Measurements from ENCODE around the gene NACAD. TPM values are rescaled to one million over a fixed set of nuclear protein-coding genes. Genes with fewer than 3 reads are reported as not detected.

The NACAD gene
- polyA plus RNA-seq, 2 of the 4 experiments (the other 2 are of a cell fraction), result 0.03 to 0.43 TPM

GRCh38 chr7:45053401-45053800 is 35.4 kb downstream of the NACAD start:
- 83% methylated on average over 6 of the region's 6 CpGs for WGBS (ENCODE audit: missing lambda C conversion rate)
- DNase-seq (ENCODE audit: low read depth in 1 of 2, low spot score in 1 of 2) (no peak), ATAC-seq (no peak), FAIRE-seq (no peak)
- ChIA-PET POLR2A (no interaction called here), CTCF (interaction anchor here (1.1 kb wide), 1 partner anchor 17 kb away, joined by 3 read pairs; no protein-coding TSS in a partner anchor)
- no peak overlapping the region for H3K4me2 ChIP-seq
- H3K4me1 ChIP-seq, result no peaks in the 10 kb centered on the region
- TF ChIP-seq FOSL2 (IDR thresholded peaks at IDR 0.05) (no peak), FOSL2 (CRISPR knock-in tag; IDR thresholded peaks at IDR 0.05) (no peak), KDM1A (IDR thresholded peaks at IDR 0.05; ENCODE audit: low read depth) (no peak), POLR2AphosphoS2 (conservative IDR thresholded peaks at IDR 0.05; ENCODE audit: low read length) (no peak)
- TF ChIP-seq, protein P1, sequence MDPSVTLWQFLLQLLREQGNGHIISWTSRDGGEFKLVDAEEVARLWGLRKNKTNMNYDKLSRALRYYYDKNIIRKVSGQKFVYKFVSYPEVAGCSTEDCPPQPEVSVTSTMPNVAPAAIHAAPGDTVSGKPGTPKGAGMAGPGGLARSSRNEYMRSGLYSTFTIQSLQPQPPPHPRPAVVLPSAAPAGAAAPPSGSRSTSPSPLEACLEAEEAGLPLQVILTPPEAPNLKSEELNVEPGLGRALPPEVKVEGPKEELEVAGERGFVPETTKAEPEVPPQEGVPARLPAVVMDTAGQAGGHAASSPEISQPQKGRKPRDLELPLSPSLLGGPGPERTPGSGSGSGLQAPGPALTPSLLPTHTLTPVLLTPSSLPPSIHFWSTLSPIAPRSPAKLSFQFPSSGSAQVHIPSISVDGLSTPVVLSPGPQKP (IDR thresholded peaks at IDR 0.05; ENCODE audit: low read depth, low read length), result no peak
- TF ChIP-seq, protein P2, sequence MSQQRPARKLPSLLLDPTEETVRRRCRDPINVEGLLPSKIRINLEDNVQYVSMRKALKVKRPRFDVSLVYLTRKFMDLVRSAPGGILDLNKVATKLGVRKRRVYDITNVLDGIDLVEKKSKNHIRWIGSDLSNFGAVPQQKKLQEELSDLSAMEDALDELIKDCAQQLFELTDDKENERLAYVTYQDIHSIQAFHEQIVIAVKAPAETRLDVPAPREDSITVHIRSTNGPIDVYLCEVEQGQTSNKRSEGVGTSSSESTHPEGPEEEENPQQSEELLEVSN (IDR thresholded peaks at IDR 0.05; ENCODE audit: borderline replicate concordance, low read depth), result no peak
- TF ChIP-seq, protein P3, sequence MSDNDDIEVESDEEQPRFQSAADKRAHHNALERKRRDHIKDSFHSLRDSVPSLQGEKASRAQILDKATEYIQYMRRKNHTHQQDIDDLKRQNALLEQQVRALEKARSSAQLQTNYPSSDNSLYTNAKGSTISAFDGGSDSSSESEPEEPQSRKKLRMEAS (IDR thresholded peaks at IDR 0.05), result no peak
- no peak overlapping the region for H3K4me3 ChIP-seq
- no peak overlapping the region for H3K27ac ChIP-seq
- H3K9me3 ChIP-seq, result no peaks in the 10 kb centered on the region

DNA sequence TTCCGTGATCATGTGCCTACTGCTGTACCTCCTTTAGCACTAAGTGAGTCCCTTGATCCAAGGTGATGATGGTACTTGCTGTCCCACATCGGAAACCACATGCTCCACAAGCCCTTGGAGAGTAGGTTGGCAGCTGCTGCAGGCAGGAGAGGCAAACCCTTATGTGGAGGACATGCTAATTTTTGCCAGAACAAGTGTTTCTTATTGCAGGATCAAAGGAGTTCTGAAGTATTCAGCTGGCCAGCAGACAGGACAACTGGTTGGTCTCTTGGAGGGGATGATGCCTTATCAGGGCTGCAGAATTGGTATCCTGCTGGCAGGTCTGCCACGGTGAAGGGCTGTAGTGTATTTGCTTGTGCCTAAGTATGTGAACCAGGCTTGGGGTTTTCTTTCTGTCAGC is 36.8 kb downstream of the NACAD start:
- TF ChIP-seq HDAC2 (IDR thresholded peaks at IDR 0.05) (no peak), EHF (CRISPR knock-in tag; IDR thresholded peaks at IDR 0.05) (no peak), JUNB (IDR thresholded peaks at IDR 0.05) (no peak), TFCP2L1 (CRISPR knock-in tag; IDR thresholded peaks at IDR 0.05) (no peak), RARB (CRISPR knock-in tag; IDR thresholded peaks at IDR 0.05) (no peak), SREBF2 (IDR thresholded peaks at IDR 0.05) (no peak), KDM1A (IDR thresholded peaks at IDR 0.05; ENCODE audit: low read depth) (no peak), POLR2A (IDR thresholded peaks at IDR 0.05; ENCODE audit: low read length) (no peak), GATA3 (IDR thresholded peaks at IDR 0.05; ENCODE audit: borderline replicate concordance) (no peak), BCL3 (IDR thresholded peaks at IDR 0.05) (no peak)
- TF ChIP-seq, protein P4, sequence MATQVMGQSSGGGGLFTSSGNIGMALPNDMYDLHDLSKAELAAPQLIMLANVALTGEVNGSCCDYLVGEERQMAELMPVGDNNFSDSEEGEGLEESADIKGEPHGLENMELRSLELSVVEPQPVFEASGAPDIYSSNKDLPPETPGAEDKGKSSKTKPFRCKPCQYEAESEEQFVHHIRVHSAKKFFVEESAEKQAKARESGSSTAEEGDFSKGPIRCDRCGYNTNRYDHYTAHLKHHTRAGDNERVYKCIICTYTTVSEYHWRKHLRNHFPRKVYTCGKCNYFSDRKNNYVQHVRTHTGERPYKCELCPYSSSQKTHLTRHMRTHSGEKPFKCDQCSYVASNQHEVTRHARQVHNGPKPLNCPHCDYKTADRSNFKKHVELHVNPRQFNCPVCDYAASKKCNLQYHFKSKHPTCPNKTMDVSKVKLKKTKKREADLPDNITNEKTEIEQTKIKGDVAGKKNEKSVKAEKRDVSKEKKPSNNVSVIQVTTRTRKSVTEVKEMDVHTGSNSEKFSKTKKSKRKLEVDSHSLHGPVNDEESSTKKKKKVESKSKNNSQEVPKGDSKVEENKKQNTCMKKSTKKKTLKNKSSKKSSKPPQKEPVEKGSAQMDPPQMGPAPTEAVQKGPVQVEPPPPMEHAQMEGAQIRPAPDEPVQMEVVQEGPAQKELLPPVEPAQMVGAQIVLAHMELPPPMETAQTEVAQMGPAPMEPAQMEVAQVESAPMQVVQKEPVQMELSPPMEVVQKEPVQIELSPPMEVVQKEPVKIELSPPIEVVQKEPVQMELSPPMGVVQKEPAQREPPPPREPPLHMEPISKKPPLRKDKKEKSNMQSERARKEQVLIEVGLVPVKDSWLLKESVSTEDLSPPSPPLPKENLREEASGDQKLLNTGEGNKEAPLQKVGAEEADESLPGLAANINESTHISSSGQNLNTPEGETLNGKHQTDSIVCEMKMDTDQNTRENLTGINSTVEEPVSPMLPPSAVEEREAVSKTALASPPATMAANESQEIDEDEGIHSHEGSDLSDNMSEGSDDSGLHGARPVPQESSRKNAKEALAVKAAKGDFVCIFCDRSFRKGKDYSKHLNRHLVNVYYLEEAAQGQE (IDR thresholded peaks at IDR 0.05), result no peak
- H3K4me2 ChIP-seq, result no peak overlapping the region
- 67% methylated on average over 3 of the region's 3 CpGs for WGBS (ENCODE audit: missing lambda C conversion rate)
- H3K4me3 ChIP-seq, result no peak overlapping the region
- DNase-seq (ENCODE audit: low read depth in 1 of 2, low spot score in 1 of 2), result no peak
- no peaks in the 10 kb centered on the region for H3K4me1 ChIP-seq
- H3K9me3 ChIP-seq, result no peaks in the 10 kb centered on the region
- CTCF ChIA-PET, result no interaction called here
- POLR2A ChIA-PET, result no interaction called here
- FAIRE-seq, result no peak
- no peak for ATAC-seq
- H3K27ac ChIP-seq, result no peak overlapping the region

DNA sequence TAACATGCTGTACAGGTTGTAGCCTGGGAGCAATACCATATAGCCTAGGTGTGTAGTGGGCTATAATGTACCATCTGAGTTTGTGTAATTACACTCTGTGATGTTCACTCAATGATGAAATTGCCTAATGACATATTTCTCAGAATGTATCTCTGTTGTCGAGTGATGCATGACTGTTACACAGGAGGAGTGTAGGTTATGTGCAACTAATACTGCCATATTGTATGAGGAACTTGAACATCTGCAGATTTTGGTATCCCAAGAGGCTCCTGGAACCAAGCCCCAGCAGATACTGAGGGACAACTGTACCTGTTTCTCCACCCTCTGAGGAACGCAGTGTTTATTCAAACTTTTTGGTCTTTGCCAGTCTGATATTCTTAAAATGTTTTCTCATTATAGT is 38.6 kb downstream of the NACAD start:
- no peak for ATAC-seq

More for the DNA sequence above, 38.6 kb downstream of the NACAD start:
- ChIA-PET CTCF (no interaction called here), POLR2A (no interaction called here)
- FAIRE-seq (no peak), DNase-seq (ENCODE audit: low read depth in 1 of 2, low spot score in 1 of 2) (no peak)
- H3K4me2 ChIP-seq, result no peak overlapping the region
- H3K27ac ChIP-seq, result no peak overlapping the region
- TF ChIP-seq FOSB (CRISPR knock-in tag; IDR thresholded peaks at IDR 0.05) (no peak), RNF2 (IDR thresholded peaks at IDR 0.05; ENCODE audit: borderline replicate concordance, low read depth) (no peak), CBX8 (IDR thresholded peaks at IDR 0.05) (no peak), RAD21 (conservative IDR thresholded peaks at IDR 0.05 in 1 of 2, IDR thresholded peaks at IDR 0.05 in 1 of 2) (no peak)
- no peaks in the 10 kb centered on the region for H3K4me1 ChIP-seq
- no peaks in the 10 kb centered on the region for H3K9me3 ChIP-seq
- 66% methylated on average over 2 of the region's 2 CpGs for WGBS (ENCODE audit: missing lambda C conversion rate)
- no peak overlapping the region for H3K4me3 ChIP-seq
